RWPE1 (cell line): ENCODE data around the gene GLIS1.

Experiments
- CTCF ChIA-PET: fragments of 350-600 bp; sonication (Branson Sonifier 250); formaldehyde crosslinking; extraction: SDS; loops from one replicate; lab custom pipeline; 2021; lab: Yijun Ruan, JAX
- POLR2A ChIA-PET: fragments of 400-600 bp; formaldehyde crosslinking; extraction: SDS; loops from one replicate; lab custom pipeline; 2020; ENCODE audit warnings: antibody characterized with exemption; ENCODE audit not compliant: low non-redundant PET; lab: Yijun Ruan, JAX
- DNase-seq: peaks from one replicate; pipeline ENCODE4 v3.0.0; 2012; ENCODE audit warnings: low spot score
- H3K27ac ChIP-seq: fragments of 450-650 bp; 2 replicates; pipeline ENCODE4 v1.5.1; 2017
- TF ChIP-seq, protein P1 (sequence below): fragments of 450-650 bp; conservative IDR thresholded peaks from 2 replicates; pipeline ENCODE4 v1.5.1; 2017; ENCODE audit warnings: low read depth, mild to moderate bottlenecking

The GLIS1 gene

DNA sequence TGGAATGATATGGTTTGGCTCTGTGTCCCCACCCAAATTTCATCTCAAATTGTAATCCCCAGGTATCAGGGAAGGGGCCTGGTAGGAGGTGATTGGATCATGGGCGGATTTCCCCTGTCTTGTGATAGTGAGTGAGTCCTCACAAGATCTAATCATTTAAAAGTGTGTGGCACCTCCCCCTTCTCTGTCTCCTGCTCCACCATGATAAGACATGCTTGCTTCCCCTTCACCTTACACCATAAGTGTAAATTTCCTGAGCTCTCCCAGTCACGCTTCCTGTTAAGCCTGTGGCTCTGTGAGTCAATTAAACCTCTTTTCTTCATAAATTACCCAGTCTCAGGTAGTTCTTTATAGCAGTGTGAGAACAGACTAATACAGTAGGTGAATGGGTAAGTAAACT is 170.4 kb downstream of the GLIS1 start:
- POLR2A ChIA-PET = no interaction called here
- no peak for DNase-seq
- H3K27ac ChIP-seq = no peak overlapping the region
- CTCF ChIA-PET = interaction anchor here (0.6 kb wide), 1 partner anchor 378 kb away, joined by 3 read pairs; no protein-coding TSS in a partner anchor
- TF ChIP-seq, protein P1, sequence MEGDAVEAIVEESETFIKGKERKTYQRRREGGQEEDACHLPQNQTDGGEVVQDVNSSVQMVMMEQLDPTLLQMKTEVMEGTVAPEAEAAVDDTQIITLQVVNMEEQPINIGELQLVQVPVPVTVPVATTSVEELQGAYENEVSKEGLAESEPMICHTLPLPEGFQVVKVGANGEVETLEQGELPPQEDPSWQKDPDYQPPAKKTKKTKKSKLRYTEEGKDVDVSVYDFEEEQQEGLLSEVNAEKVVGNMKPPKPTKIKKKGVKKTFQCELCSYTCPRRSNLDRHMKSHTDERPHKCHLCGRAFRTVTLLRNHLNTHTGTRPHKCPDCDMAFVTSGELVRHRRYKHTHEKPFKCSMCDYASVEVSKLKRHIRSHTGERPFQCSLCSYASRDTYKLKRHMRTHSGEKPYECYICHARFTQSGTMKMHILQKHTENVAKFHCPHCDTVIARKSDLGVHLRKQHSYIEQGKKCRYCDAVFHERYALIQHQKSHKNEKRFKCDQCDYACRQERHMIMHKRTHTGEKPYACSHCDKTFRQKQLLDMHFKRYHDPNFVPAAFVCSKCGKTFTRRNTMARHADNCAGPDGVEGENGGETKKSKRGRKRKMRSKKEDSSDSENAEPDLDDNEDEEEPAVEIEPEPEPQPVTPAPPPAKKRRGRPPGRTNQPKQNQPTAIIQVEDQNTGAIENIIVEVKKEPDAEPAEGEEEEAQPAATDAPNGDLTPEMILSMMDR = no peak

GRCh38 chr1:53567851-53568250 is 171.1 kb downstream of the GLIS1 start:
- POLR2A ChIA-PET = no interaction called here

GRCh38 chr1:53567450-53567849 is 171.5 kb downstream of the GLIS1 start:
- TF ChIP-seq, protein P1 = no peak
- CTCF ChIA-PET = no interaction called here
- no peak for DNase-seq
- H3K27ac ChIP-seq = no peak overlapping the region
- POLR2A ChIA-PET = no interaction called here

More at GRCh38 chr1:53567851-53568250, 171.1 kb downstream of the GLIS1 start:
- H3K27ac ChIP-seq = no peak overlapping the region
- TF ChIP-seq, protein P1 = no peak
- CTCF ChIA-PET = no interaction called here
- DNase-seq = no peak

- POLR2A ChIA-PET = no interaction called here
- CTCF ChIA-PET = interaction anchor here (0.6 kb wide), 1 partner anchor 111 kb away, joined by 3 read pairs; no protein-coding TSS in a partner anchor
- TF ChIP-seq, protein P1 = no peak
- no peak overlapping the region for H3K27ac ChIP-seq
- DNase-seq = no peak
These were observed 175.4 kb downstream of the GLIS1 start for GRCh38 chr1:53563611-53564010.

DNA sequence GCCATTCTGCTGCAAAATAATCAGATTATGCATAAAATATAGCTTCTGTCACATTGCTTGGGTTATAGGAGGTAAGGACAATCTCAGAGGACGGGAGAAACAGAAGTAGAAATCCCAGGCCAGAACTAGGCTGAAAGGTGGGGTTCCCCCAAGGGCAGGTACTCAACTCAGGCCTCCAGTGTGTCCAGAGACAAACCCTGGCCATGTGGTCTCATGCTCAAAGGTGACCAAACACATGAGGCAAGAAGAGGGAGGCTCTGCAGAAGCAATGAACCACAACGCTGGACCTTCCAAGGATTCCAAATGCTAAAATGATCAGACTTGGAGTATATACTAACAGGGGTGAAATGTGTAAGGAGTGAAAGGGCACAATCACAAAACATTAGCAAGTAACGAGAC is 176.0 kb downstream of the GLIS1 start:
- CTCF ChIA-PET = interaction anchor here (0.6 kb wide), 1 partner anchor 112 kb away, joined by 3 read pairs; no protein-coding TSS in a partner anchor

DNA sequence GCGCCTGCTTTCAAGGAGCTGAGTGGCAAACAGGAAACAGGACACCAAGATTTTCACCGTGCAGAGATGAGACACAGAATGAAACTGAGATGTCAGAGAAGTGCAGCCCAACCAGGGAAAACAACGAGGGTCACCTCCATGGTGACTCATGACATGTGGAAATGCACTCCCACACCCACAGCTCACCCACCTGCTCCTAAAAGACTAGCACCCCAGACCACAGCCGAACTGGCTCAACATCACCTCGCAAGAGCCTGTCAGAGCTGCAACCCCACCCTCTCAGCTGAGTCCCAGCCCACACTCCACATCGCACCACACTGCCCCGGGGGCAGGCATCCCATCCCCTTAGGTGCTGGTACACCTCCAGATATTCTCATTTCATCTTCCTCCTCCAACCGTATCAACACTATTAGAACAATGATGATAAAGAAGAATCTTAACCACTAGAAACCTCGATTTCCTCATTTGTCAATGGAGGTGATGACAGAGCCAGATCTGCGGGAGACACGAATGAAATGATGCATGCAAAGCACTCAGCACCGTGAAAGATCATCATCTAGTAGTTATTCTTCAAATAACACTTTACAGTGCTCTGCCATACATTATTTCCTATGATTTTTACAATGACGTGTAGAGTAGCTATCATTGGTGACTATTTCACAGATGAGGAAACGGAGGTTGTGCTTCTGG is 176.5 kb downstream of the GLIS1 start:
- no peak overlapping the region for H3K27ac ChIP-seq
- DNase-seq = no peak
- TF ChIP-seq, protein P1 = no peak
- ChIA-PET POLR2A (no interaction called here), CTCF (no interaction called here)

More for the DNA sequence above, 176.0 kb downstream of the GLIS1 start:
- POLR2A ChIA-PET = no interaction called here
- H3K27ac ChIP-seq = no peak overlapping the region
- DNase-seq = no peak
- TF ChIP-seq, protein P1 = no peak
